ENCODE data around the gene LCE6A.

Gene LCE6A

GRCh38 chr1:152870831-152871730 is 28.4 kb downstream of the LCE6A start:
- no peak overlapping the region for H3K4me3 ChIP-seq (ENCODE audit: low read length)
- DNase-seq (ENCODE audit: low read depth, low spot score) = peak; percentile 6

GRCh38 chr1:152871731-152872126 is 29.1 kb downstream of the LCE6A start:
- no peak overlapping the region for H3K4me3 ChIP-seq (ENCODE audit: low read length)
- no peak for DNase-seq (ENCODE audit: low read depth, low spot score)

GRCh38 chr1:152873495-152873894 is 30.8 kb downstream of the LCE6A start:
- H3K4me3 ChIP-seq (ENCODE audit: low read length) = no peak overlapping the region
- no peak for DNase-seq (ENCODE audit: low read depth, low spot score)

GRCh38 chr1:152876827-152877226 is 34.2 kb downstream of the LCE6A start:
- no peak for DNase-seq (ENCODE audit: low read depth, low spot score)
- no peak overlapping the region for H3K4me3 ChIP-seq (ENCODE audit: low read length)

GRCh38 chr1:152878042-152878441 is 35.4 kb downstream of the LCE6A start, which contains the start of gene SMCP:
Gene SMCP, plus strand, starts transcription at chr1:152878322. Its CDS starts 6,101 bp downstream, at chr1:152884423.
- peak; percentile 5 for DNase-seq (ENCODE audit: low read depth, low spot score)
- no peak within 1 kb of the TSS for H3K4me3 ChIP-seq (ENCODE audit: low read length)

- no peak for DNase-seq (ENCODE audit: low read depth, low spot score)
- H3K4me3 ChIP-seq (ENCODE audit: low read length) = no peak overlapping the region
These were observed 37.0 kb downstream of the LCE6A start for GRCh38 chr1:152879559-152880198.

- no peak overlapping the region for H3K4me3 ChIP-seq (ENCODE audit: low read length)
- DNase-seq (ENCODE audit: low read depth, low spot score) = no peak
These were observed 37.7 kb downstream of the LCE6A start for GRCh38 chr1:152880316-152880715.

GRCh38 chr1:152880907-152881306 is 38.3 kb downstream of the LCE6A start:
- no peak overlapping the region for H3K4me3 ChIP-seq (ENCODE audit: low read length)
- DNase-seq (ENCODE audit: low read depth, low spot score) = no peak

GRCh38 chr1:152884085-152884484 is 41.4 kb downstream of the LCE6A start:
- DNase-seq (ENCODE audit: low read depth, low spot score) = no peak
- H3K4me3 ChIP-seq (ENCODE audit: low read length) = no peak overlapping the region

- no peak overlapping the region for H3K4me3 ChIP-seq (ENCODE audit: low read length)
- DNase-seq (ENCODE audit: low read depth, low spot score) = no peak
These were observed 41.9 kb downstream of the LCE6A start for GRCh38 chr1:152884506-152884905.

- DNase-seq (ENCODE audit: low read depth, low spot score) = no peak
- no peak overlapping the region for H3K4me3 ChIP-seq (ENCODE audit: low read length)
These were observed 42.4 kb downstream of the LCE6A start for GRCh38 chr1:152884966-152885624.

GRCh38 chr1:152886085-152886484 is 43.4 kb downstream of the LCE6A start:
- no peak overlapping the region for H3K4me3 ChIP-seq (ENCODE audit: low read length)
- DNase-seq (ENCODE audit: low read depth, low spot score) = no peak

- H3K4me3 ChIP-seq (ENCODE audit: low read length) = no peak overlapping the region
- DNase-seq (ENCODE audit: low read depth, low spot score) = no peak
These were observed 44.2 kb downstream of the LCE6A start for GRCh38 chr1:152886758-152887409.

GRCh38 chr1:152888126-152888525 is 45.5 kb downstream of the LCE6A start:
- no peak overlapping the region for H3K4me3 ChIP-seq (ENCODE audit: low read length)
- DNase-seq (ENCODE audit: low read depth, low spot score) = no peak

Data from Jurkat, Clone E6-1 (cell line).